ENCODE measurements around the gene ACAP3. TPM values are rescaled to one million over a fixed set of nuclear protein-coding genes. Genes with fewer than 3 reads are reported as not detected.
A peak's percentile ranks its signal among the peaks of the same experiment; 100 is the strongest.

Gene ACAP3
- total and polyA plus RNA-seq, 4 donors: 2.7 to 24.8 (median 15.0) TPM

GRCh38 chr1:1355416-1355815 is 47.7 kb upstream of the ACAP3 start (continued):
- TF ChIP-seq REST (IDR thresholded peaks at IDR 0.05) (no peak), JUND (IDR thresholded peaks at IDR 0.05) (no peak), FOXA2 (IDR thresholded peaks at IDR 0.05) (no peak), SP1 (IDR thresholded peaks at IDR 0.05) (no peak), FOXA1 (IDR thresholded peaks at IDR 0.05) (no peak), EGR1 (IDR thresholded peaks at IDR 0.05; ENCODE audit: low read depth in 2 of 2) (no peak), RAD21 (IDR thresholded peaks at IDR 0.05) (no peak), GABPA (IDR thresholded peaks at IDR 0.05 in 1 of 2, conservative IDR thresholded peaks at IDR 0.05 in 1 of 2) (no peak), NR2F2 (IDR thresholded peaks at IDR 0.05) (no peak), YY1 (IDR thresholded peaks at IDR 0.05) (no peak), RXRA (IDR thresholded peaks at IDR 0.05) (no peak)

GRCh38 chr1:1354271-1355247 is 46.8 kb upstream of the ACAP3 start:
- H3K36me3 ChIP-seq (ENCODE audit: control insufficient read depth in 4 of 4, insufficient read depth in 3 of 4, low read depth in 1 of 4, low read length in 3 of 4): no peaks in the 10 kb centered on the region
- H3K27me3 ChIP-seq (ENCODE audit: control insufficient read depth in 4 of 4, insufficient read depth in 4 of 4, low read length in 3 of 4): peaks cover 0 to 2% (median 0%) of the 10 kb centered on the region in 4 donors
- WGBS: 24% methylated on average over 116 of the region's 116 CpGs
- H3K9me3 ChIP-seq (ENCODE audit: control insufficient read depth in 4 of 4, low read length in 3 of 4): no peaks in the 10 kb centered on the region
- DNase-seq (ENCODE audit: low spot score): no peak
- no peak overlapping the region for H3K27ac ChIP-seq (ENCODE audit: low read depth in 1 of 2, low read length in 2 of 2)
- TF ChIP-seq EGR1 (IDR thresholded peaks at IDR 0.05; ENCODE audit: low read depth in 2 of 2) (no peak), FOXA2 (IDR thresholded peaks at IDR 0.05) (no peak), TAF1 (conservative IDR thresholded peaks at IDR 0.05) (no peak), ZBTB33 (IDR thresholded peaks at IDR 0.05) (no peak), YY1 (IDR thresholded peaks at IDR 0.05) (no peak), MAX (IDR thresholded peaks at IDR 0.05) (no peak), JUND (IDR thresholded peaks at IDR 0.05) (no peak)
- no peak overlapping the region for H3K9ac ChIP-seq (ENCODE audit: low read depth in 1 of 2, low read length in 2 of 2)
- peaks cover 0 to 25% (median 4%) of the 10 kb centered on the region in 4 donors for H3K4me1 ChIP-seq (ENCODE audit: control insufficient read depth in 4 of 4, insufficient read depth in 4 of 4, low read length in 3 of 4)
- peak overlapping the region in 1 of 3 donors; percentile 17 for H3K4me3 ChIP-seq (ENCODE audit: low read depth in 1 of 3, low read length in 3 of 3)

Measured in liver (tissue), 9 donors.